ENCODE measurements around the gene CDH19.
"Not testable (repeated sequence)": the region's sequence is repeated elsewhere in the genome, so short reads cannot be mapped to it uniquely, and the experiment has no call there.

Gene CDH19

DNA sequence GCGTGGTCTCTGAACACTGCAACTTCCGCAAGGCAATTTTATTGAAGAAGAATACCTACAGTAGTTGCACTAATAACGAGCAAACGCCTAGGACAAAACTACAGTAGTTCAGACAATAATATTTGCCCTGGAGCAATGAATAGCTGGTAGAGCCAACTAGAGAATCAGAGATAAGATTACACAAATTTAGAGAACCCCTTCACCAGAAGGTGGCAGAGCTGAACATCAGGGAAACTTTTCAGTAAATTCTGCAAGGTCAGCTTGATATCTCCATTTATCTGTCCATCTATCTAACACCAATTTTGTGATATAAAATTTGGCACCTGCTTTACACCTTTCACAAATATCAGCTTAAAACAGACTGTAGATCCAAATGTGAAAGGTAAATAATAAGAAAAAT lies 43.8 kb downstream of the CDH19 start:
- DNase-seq: no peak

DNA sequence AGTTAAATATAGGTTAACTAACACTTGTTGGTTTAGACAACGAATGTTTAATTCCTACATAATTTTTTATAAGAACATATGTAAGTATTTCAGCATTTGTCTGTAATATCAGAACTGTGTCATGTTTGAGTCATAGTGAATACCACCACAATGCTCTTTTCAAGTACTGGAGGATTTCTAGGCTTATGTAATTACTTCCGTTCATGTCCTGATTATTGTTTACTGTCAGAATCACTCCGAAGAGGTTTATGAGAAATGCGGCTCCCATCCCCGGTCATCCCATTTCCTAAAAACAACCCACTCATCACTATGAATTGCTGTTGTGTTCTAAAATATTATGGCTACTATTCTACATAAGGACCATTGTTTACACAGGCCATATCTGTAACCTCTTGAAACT lies 45.1 kb downstream of the CDH19 start:
- no peak for DNase-seq

DNA sequence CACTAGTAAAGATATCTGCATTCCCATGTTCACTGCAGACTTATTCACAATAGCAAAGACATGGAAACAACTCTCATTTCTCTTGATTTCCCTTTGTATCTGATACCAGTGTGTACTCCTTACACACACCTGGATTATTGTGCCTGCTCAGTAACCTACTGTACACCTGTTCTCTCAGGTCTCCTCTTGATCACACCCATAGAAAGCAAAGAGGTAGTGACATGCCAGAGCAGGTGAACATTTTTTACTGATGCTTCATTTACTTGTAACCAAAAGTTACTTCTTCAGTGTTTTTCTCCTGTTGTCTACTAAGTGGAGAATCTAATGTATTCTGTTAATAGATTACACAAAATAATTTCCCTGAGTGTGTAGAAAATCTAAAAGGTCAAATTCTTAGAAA lies 46.8 kb downstream of the CDH19 start:
- DNase-seq: no peak

DNA sequence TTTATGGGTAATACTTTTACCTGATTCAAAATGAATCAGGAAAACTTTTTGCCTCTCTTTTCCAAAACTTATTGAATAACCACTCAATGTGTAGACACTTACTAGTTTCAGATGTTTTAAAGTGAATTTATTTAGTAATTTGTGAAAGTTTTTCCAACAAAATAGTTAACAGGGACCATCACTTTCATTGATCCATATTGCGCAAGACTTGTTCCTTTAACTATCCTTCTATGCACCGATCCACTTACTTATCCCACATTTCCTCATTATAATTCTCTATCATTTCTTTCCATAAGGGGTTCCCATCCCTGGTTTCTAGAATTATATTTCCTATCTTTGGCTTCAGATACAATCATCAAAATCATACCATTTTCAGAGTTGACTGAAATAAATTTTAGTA lies 48.3 kb downstream of the CDH19 start:
- no peak for DNase-seq

DNA sequence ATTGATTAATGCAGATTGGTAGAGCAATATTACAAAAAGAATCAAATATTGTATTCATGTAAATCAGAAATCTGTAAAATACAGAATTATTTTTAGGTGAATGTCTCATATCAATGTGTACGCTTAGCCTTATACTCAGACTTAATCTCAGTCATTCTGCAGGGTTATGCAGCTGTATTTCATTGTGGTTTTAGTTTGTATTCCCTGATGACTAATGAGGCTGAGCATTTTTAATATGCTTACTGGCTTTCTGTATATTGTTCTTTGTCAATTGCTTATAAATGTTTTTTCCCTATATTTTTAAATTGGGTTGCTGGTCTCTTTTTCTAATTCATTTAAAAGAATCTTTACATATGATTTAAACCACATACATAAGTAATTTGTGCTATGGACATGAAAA lies 50.1 kb downstream of the CDH19 start:
- DNase-seq: no peak

DNA sequence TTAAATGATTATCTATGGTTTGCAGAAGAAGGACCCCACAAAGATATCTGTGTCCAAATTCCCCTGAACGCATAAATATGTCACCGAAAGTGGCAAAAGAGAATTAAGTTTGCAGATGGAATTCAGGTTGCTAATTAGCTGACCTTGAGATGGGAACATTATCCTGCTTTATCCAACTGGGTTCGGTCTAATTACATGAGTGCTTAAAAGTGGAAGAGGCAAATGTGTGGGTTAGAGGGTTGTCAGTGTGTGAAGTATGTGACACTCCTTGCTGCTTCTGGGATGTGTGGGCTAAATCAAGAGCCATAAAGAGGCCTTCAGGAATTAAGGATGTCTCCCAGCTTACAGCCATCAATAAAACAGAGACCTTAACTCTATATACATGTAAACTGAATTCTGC lies 53.5 kb downstream of the CDH19 start:
- DNase-seq: no peak

DNA sequence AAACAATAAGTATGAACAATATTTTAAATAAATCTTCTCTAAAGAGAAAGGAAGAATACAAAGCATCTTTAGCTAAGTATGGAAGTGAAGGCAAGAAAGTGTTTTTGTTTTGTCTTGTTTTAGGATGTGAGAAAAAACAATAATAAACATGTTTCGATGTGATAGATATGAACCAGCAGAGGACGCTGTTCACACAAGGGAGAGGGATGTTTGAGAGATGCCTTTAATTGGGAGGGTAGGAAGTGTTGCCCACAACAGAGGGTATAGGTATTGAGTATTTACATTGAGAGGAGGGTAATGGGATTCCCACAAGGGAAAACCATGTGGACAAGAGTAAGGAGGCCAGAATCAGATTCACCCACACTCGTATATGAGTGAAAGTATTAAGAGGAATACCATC lies 55.1 kb downstream of the CDH19 start:
- DNase-seq: no peak

DNA sequence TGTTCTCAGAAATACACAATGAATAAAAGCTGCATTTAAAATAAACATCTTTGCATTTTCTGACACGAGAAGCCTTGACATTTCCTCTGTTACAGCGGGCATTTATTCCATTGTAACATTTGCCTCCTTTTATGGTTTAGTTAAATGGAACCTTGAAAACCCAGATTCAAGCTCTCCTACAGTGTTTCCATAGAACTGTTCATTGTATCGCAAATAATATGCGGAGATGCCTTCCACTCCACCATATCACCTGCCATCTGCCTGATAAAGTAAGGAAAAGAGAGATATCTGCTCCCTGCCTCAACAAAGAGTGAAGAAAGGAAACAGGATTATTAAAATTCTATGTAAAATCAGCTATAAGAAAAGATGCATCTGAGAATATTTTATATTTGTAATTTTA lies 69.8 kb downstream of the CDH19 start:
- no peak for DNase-seq

DNA sequence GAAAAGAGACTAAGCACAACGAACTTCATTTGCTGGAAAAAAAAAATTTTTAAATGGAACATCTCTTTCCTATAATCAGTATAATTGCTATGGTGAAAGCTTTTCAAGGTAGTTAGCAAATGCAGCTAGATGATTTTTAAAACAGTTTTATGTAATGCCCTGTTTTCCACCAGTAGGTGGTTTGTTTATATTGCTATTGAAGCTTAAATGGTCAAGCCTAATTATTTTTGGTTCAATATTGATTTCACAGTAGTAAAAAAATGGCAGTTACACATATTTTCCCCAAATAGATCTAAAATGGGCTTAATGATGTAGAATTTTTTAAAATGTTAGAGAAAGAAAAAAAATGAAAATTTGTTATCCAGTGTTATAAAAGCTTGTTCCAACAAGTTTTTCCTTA lies 70.2 kb downstream of the CDH19 start:
- DNase-seq: no peak

DNA sequence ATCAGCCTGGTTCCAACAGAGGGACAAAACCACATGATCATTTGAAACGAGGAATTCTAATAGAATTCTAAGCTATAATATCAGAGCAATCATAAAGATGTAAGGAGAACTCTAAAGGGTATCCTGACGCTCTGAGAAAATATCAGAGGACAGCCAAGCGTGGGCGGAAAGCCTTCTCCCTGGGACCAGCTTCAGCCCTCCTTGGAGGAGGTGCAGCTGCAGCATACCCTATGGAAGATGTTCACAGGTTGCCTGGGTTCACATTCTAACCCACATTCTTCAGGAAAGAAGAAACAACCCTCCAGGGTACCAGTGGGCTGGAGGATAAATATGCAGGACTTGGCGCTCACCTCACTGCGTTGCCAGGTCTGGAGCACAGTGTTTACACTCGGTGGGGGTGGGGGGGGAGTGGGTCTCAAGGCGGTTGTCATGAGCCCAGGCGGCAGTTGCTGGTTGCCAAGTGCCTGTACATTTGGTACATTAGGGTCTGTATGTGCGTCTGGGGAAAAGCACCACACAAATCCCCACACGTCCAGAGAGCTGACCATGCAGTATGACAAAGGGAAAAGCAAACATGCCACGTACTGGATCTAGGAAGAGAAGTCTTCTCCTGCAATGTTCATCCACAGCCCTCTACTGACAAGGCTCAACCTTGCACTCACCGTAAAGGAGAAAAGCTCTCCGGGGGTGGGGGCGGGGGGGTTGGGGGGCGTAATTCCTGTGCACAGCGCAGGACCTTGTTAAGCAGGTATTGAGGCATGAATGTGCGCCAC lies 80.5 kb downstream of the CDH19 start:
- DNase-seq: no peak

DNA sequence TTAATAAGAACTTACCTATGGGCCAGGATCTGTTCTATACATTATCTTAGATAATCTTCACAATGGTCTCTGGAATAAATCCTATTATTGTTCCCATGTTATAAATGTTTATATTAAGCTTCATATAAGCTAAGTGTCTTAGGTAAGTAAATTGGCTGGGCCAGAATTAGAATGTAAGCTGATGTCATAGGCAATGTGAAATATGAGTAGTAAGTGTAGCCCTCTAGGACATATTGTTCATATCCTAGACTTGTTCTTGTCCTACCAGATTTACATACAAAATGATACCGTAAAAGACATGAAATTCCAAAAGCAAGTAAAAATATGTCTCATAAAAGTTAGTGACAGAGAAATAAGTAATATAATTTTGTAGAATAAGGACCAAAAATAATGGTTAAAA lies 89.9 kb downstream of the CDH19 start:
- no peak for DNase-seq

DNA sequence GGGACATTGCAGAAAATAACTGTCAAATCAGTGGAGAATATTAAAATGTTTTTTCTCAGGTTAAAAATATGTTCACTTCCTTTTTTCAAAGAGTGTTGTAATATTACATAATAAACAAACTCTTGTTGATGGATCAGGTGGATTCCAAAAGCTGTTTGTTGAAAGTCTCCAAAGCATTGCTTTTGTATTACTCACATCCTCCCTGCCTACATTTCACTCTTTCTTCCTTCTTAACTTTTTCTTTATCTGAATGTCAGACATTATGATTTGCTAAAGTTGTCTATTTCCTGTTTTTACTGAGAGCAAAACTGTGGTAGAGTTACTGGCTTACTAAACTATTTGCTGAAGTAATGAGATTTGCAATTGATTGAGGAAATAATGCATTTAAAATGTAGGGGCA lies 92.1 kb downstream of the CDH19 start:
- DNase-seq: no peak

DNA sequence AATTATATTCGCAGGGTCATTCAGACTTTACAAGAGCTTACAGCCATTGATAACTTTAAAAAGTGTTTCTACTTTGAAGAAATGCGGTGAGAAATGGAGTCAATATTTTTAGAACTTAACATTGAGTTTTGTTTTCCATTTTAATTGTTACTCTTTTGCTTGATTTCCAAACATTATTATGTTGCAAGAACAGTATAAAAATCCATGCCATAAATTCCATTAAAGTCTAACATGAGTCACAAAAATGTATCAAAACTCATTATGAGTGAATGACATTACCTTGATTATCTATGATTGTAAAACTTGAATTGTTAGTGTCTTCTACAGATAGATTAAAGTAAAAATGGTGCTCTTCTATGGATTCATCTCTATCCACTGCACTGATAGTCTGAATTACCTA lies 92.6 kb downstream of the CDH19 start:
- DNase-seq: no peak

DNA sequence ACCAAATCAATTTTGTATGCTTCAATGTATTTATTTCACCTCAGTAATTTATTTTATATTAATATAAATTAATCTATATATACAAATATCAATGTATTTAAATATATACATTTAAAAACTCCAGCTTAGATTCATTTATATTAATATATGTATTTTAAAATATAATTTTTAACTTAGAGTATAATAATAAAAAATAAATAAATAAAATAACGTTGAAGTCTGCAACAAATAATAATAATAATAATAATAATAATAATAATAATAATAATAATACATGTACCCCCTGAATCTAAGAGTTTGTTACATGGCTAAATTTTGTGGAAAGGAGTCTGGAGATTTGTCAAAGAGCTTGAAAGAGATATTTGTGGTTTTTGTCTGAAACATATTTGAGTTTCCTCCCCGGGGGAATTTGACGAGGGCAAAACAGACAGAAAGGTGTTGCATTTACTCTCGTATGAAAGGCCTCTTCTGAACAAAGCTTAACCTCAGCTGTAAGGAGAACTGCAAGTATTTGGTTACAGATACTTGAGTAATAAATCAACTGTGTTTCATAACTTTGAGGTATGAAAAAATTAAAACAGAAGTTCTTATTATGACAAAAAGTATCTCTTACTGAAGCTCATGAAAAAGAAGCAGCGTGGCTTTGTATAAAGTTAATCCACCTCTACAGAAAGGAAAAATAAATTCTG lies 93.4 kb downstream of the CDH19 start:
- no peak for DNase-seq

DNA sequence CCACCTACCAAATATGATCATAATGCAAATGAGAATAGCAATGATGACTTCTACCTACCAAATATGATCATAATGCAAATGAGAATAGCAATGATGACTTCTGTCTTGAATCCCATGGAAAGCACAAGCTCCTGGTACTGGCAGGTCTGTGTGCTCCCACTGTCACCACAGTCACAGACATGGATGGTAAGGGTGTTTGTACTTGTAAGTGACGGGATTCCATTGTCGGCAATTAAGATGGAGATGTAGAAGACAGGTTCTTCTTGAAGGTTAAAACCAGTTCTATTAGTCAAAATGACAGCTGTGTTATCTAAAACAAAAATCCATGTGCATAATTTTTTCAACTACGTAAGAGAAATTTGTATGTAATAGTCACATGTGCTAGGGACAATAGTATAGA lies 95.0 kb downstream of the CDH19 start:
- no peak for DNase-seq

DNA sequence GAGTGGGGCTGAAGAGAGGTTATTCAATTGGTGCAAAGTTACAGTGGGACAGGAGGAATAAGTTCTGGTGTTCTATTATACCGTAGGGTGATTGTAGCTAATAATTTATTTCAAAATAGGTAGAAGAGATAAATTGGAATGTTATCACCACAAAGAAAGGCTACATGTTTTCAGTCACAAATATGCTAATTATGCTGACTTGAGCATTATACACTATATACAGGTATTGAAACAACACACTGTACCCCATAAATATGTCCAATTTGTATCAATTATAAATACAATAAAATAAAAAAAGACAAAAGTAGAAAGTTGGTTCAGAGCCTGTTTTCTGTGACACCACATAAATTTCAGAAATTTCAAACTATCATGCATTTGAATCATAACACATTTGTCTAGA lies 97.7 kb downstream of the CDH19 start:
- no peak for DNase-seq

DNA sequence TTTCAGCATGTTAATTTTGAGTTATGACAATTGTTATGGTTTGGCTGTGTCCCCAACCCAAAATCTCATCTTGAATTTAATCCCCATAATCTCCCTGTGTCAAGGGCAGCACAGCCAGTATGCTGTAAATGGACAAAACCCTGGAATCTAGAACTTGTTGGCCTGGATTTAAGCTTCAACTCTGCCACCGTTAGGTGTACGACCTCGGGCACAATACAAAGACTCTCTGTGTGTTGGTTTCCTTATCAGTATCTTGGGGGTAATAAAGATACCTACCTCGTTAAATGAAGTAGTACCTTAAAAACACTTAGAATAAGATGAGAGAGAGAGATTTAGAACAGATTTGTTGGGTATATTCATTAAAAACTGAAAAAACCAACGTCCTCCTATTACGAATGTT lies 106.5 kb downstream of the CDH19 start:
- no peak for DNase-seq

DNA sequence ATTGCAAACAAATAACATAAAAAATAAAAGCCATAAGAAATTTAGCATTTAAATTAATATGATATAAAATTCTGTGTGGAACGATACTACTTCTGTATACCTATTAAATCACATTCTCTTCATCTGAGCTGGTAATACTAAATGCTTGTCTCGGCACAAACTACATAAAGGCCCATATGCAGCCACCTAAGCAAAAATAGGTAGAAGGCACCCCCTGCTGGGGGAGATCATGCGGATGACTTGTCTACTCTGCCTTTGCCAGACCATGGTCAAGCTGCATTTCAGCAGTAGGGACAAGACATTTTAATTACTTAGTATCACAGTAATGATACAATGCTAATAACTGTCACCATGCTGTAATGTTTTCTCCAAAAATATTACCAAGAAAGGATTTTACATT lies 108.0 kb downstream of the CDH19 start:
- peak; percentile 72 for DNase-seq

DNA sequence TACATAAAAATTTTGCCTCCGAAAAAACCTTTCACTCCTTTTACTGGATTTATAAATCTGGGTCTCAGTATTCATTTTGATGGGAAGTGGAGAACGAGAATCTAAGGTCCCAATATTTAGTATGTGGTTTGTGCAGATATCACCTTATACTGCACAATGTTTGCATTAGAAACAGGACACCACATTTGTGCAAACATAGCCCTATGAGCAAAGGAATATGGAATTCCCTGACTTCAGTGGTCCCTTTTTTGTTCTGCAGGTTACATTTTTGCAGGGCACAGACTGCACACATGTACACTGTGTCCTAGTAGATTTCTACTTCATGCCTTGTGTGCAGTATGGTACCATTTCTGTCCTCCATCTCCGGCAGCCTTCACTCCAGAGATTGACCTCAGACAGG lies 130.0 kb downstream of the CDH19 start:
- DNase-seq: no peak

DNA sequence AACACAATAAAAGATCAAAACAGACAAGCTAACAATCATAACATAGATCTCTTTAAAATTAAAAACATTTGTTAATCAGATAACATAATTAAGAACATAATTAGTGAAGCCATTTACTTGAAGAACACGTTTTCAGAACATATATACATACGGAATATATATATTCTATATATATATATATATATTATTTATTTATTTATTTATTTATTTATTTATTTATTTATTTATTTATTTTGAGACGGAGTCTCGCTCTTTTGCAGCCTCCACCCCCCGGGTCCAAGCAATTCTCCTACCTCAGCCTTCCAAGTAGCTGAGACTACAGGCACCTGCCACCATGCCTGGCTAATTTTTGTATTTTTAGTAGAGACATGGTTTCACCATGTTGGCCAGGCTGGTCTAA lies 137.7 kb downstream of the CDH19 start:
- DNase-seq: not testable (repeated sequence)

DNA sequence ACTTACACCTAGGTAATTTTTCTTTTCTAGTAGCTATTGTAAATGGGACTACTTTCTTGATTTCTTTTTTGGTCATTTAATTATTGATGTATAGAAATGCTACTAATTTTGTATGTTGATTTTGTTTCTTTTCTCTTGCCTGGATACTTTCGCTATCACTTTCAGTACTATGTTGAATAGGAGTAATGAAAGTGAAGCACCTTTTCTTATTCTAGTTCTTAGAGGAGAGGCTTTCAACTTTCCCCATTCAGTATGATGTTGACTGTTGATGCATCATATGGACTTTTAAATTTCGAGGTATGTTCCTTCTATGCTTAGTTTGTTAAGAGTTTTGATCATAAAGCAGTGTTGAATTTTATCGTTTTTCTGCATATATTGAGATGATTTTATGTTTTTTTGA lies 142.5 kb downstream of the CDH19 start:
- DNase-seq: no peak

DNA sequence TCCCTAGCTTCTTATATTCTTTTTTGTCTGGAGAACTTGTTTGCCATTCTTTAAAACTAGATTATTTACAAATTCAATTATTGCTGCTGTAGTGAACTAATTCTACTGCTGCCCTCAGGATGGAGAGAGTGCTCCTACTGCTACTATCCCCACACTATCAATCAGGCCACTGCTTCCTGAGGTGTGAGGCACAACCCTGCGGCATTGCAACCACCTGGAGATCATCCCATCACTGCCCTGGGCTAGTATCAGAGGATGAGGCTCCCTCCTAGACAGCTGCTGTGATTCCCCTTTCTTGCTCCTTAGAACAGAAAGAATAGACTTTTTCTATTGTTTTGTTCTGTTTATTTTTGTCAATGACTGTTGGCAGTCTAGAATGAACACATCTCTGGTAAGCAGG lies 146.6 kb downstream of the CDH19 start:
- no peak for DNase-seq

Measured in retina (tissue), 1 donor.